ENCODE data around the gene STMN1.

DNA sequence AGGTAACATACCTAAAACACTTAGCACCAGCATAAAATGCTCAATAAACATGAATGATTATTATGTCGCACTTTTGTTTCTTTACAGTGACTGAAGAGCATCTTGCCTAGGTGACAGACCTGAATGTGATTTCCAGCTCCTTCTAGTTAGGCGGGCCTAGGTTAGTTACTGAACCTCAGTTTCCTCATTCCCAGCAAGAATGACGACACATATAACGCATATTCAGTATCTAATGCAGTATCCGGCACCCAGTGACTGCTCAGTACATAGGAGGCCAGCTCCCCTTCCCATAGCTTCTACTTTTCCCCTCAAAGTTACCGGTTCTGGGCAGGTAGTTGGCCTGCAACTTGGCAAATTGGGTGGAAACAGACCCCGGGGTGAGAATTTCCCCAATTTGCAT is 47.7 kb downstream of the STMN1 start:
- TF ChIP-seq, protein P1, sequence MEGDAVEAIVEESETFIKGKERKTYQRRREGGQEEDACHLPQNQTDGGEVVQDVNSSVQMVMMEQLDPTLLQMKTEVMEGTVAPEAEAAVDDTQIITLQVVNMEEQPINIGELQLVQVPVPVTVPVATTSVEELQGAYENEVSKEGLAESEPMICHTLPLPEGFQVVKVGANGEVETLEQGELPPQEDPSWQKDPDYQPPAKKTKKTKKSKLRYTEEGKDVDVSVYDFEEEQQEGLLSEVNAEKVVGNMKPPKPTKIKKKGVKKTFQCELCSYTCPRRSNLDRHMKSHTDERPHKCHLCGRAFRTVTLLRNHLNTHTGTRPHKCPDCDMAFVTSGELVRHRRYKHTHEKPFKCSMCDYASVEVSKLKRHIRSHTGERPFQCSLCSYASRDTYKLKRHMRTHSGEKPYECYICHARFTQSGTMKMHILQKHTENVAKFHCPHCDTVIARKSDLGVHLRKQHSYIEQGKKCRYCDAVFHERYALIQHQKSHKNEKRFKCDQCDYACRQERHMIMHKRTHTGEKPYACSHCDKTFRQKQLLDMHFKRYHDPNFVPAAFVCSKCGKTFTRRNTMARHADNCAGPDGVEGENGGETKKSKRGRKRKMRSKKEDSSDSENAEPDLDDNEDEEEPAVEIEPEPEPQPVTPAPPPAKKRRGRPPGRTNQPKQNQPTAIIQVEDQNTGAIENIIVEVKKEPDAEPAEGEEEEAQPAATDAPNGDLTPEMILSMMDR (conservative IDR thresholded peaks at IDR 0.05), result no peak
- no peak for TF ChIP-seq EZH2 (IDR thresholded peaks at IDR 0.05; ENCODE audit: low read depth)
